ENCODE data around the gene RPL39.
"Not testable (repeated sequence)": the region's sequence is repeated elsewhere in the genome, so short reads cannot be mapped to it uniquely, and the experiment has no call there.

DNA sequence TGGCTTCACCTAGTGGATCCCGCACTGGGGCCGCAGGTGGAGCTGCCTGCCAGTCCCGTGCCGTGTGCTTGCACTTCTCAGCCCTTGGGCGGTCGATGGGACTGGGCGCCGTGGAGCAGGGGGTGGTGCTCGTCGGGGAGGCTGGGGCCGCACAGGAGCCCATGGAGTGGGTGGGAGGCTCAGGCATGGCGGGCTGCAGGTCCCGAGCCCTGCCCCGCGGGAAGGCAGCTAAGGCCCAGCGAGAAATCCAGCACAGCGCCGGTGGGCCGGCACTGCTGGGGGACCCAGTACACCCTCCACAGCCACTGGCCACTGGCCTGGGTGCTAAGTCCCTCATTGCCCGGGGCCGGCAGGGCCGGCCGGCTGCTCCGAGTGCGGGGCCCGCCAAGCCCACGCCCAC, 40.7 kb downstream of the RPL39 start:
- not testable (repeated sequence) for TF ChIP-seq CTCF, EP300, POLR2A (IDR thresholded peaks at IDR 0.05)

All from sigmoid colon (tissue), 4 donors.